IPS-15b (cell line): ENCODE results near the gene VAT1L.

Source experiments
- H3K27me3 ChIP-seq: one replicate; pipeline ENCODE4 v1.6.1; 2013; ENCODE audit warnings: low read length; ENCODE audit not compliant: control insufficient read depth, insufficient read depth
- H3K36me3 ChIP-seq: one replicate; pipeline ENCODE4 v1.6.1; 2013; ENCODE audit warnings: low read length; ENCODE audit not compliant: control insufficient read depth, insufficient read depth
- H3K4me1 ChIP-seq: one replicate; pipeline ENCODE4 v1.6.1; 2013; ENCODE audit warnings: mild to moderate bottlenecking, low read length; ENCODE audit not compliant: control insufficient read depth, insufficient read depth
- H3K4me3 ChIP-seq: one replicate; pipeline ENCODE4 v1.5.1; 2013; ENCODE audit warnings: low read depth, low read length
- H3K9ac ChIP-seq: one replicate; pipeline ENCODE4 v1.6.1; 2013; ENCODE audit warnings: low read depth, mild to moderate bottlenecking, low read length
- H3K9me3 ChIP-seq: one replicate; pipeline ENCODE4 v1.6.1; 2013; ENCODE audit warnings: mild to moderate bottlenecking, low read length; ENCODE audit not compliant: control insufficient read depth, insufficient read depth

Gene VAT1L, protein sequence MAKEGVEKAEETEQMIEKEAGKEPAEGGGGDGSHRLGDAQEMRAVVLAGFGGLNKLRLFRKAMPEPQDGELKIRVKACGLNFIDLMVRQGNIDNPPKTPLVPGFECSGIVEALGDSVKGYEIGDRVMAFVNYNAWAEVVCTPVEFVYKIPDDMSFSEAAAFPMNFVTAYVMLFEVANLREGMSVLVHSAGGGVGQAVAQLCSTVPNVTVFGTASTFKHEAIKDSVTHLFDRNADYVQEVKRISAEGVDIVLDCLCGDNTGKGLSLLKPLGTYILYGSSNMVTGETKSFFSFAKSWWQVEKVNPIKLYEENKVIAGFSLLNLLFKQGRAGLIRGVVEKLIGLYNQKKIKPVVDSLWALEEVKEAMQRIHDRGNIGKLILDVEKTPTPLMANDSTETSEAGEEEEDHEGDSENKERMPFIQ

DNA sequence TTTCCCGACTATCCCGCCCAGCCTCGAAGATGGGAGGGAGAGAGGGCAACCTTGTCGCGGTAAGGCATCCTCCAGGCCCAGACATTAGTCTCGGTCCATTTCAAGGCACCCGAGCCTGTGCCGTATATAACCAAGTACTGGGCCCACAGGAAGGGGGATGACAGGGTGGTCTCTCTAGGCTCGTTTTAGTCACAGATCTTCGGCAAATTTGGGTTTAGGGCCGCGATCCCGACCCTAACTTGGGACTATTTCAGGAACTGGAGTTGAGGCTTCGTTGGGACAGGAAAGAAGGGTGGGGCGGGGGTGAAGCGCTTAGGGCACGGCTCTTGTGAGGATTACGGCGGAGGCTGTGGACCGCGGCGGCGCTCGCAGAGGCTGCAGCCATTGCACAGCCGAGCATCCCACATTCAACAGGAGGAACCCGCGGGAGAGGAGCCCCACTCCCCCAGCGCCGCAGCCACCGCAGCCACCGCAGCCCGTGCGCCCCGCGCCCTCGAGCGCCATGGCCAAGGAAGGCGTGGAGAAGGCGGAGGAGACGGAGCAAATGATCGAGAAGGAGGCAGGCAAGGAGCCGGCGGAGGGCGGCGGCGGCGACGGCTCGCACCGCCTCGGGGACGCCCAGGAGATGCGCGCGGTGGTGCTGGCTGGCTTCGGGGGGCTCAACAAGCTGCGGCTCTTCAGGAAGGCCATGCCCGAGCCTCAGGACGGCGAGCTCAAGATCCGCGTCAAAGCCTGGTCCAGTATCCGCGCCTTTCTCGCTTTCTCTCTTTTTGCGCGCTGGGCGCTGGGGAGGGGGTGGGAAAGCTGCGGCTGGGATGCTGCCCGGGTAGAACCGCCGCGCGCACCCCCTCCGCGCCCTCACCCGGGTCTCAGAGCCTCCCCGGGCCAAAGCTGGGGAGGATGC is at the start of gene VAT1L:
TSS of gene VAT1L (plus strand) at position 384 of the 904 bp plus-strand sequence. CDS start at position 503, 119 bp downstream.
- Histone ChIP-seq H3K27me3 (peaks cover 34% of the 10 kb centered on the region), H3K36me3 (no peaks in the 10 kb centered on the region), H3K9ac (no peak within 1 kb of the TSS), H3K4me3 (peak within 1 kb of the TSS; percentile 76), H3K9me3 (no peaks in the 10 kb centered on the region), H3K4me1 (peaks cover 7% of the 10 kb centered on the region)

GRCh38 chr16:77738706-77739558 is 49.4 kb upstream of the VAT1L start:
- H3K4me1 ChIP-seq: no peaks in the 10 kb centered on the region
- no peak overlapping the region for H3K9ac ChIP-seq
- no peaks in the 10 kb centered on the region for H3K9me3 ChIP-seq
- no peak overlapping the region for H3K4me3 ChIP-seq
- no peaks in the 10 kb centered on the region for H3K36me3 ChIP-seq
- no peaks in the 10 kb centered on the region for H3K27me3 ChIP-seq

- Histone ChIP-seq H3K27me3 (no peaks in the 10 kb centered on the region), H3K4me1 (no peaks in the 10 kb centered on the region), H3K9ac (no peak overlapping the region), H3K4me3 (no peak overlapping the region), H3K9me3 (no peaks in the 10 kb centered on the region), H3K36me3 (no peaks in the 10 kb centered on the region)
Measured at GRCh38 chr16:77739559-77739892, 48.8 kb upstream of the VAT1L start.

DNA sequence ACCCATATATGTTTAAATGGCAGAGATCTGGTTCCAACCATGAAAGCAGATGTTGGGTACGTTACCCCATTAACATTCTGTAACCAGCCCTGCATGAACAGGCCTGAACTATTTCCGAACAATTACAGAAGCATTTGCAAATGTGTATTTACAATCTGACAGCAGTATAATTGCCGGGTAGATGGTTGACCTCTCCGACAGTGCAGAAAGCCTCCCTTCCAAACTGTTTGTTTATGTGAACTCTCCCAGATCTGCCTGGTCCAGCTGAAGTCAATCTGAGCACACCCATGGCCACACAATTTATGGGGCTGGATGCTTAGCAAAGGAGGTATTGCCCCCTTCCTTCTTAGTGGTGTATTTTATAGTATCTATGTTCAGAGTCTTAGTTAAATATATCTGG is 44.2 kb upstream of the VAT1L start:
- Histone ChIP-seq H3K36me3 (no peaks in the 10 kb centered on the region), H3K4me3 (no peak overlapping the region), H3K9ac (no peak overlapping the region), H3K27me3 (no peaks in the 10 kb centered on the region), H3K9me3 (no peaks in the 10 kb centered on the region), H3K4me1 (no peaks in the 10 kb centered on the region)

DNA sequence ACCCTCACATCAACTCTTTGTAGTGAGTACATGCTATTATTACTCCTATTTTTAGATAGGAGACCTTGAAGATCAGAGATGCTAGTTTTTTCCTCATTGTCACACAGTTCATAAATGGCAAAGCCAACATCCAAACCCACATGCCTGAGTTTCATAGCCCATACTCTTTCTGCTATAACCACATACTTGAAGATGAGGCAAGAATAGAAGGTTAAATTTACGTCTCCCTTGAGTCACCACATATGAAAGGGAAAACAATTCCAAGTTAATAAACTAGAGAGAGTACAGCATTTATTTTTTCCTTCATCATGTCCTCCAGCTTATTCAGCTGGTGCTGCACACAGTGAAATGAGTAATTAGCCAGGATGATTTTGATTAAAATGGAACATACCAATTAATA is 42.4 kb upstream of the VAT1L start:
- Histone ChIP-seq H3K4me3 (no peak overlapping the region), H3K27me3 (no peaks in the 10 kb centered on the region), H3K4me1 (no peaks in the 10 kb centered on the region), H3K36me3 (no peaks in the 10 kb centered on the region), H3K9ac (no peak overlapping the region), H3K9me3 (no peaks in the 10 kb centered on the region)

DNA sequence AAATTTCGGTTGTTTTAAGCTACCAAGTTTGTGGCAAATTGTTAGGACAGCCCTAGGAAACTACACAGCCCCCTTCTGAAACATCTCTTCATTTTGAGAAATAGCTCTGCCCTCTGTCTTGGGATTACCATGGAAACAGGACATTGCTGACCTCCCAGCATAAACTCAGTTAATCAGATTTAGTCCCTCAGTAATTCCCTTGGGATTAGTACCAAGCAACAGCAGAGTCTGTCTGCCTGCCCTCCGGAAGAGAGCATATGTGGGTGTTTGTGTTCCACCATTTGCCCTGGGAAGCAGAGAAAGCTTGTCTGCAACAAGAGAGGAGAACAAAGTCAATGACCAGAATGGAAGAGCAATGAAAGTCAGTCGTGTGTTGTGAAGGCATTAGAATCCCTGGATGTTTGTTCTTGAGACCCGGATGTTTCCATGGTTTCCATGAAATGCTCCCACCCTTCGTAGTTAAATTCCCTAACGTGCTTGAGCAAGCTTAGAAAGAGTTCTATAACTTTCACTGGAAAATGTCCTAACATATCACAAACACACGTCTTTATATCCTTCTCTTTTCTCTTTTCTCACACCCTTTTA is 39.9 kb upstream of the VAT1L start:
- Histone ChIP-seq H3K4me3 (no peak overlapping the region), H3K27me3 (no peaks in the 10 kb centered on the region), H3K9ac (no peak overlapping the region), H3K9me3 (no peaks in the 10 kb centered on the region), H3K4me1 (no peaks in the 10 kb centered on the region), H3K36me3 (no peaks in the 10 kb centered on the region)

DNA sequence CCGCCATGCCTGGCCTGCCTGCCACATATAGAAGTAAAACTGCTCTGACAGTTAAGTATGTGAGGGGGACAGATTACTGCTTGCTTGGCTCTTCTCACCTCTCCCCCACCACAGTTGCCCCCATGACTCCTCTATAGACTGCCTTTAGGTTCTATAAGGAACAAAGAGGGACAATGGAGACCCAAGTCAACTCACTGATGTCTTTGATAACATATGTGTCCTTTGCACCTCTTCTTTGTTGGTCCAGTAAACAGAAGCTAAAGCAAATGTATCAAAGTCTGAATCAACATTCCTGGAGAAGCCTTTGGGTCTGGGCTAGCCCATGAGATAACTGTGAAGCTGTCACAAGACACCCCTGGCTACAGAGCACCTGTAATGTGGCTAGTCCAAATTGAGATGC is 38.9 kb upstream of the VAT1L start:
- Histone ChIP-seq H3K36me3 (no peaks in the 10 kb centered on the region), H3K4me3 (no peak overlapping the region), H3K4me1 (no peaks in the 10 kb centered on the region), H3K27me3 (no peaks in the 10 kb centered on the region), H3K9me3 (no peaks in the 10 kb centered on the region), H3K9ac (no peak overlapping the region)

GRCh38 chr16:77758046-77758445 is 30.3 kb upstream of the VAT1L start:
- no peak overlapping the region for H3K9ac ChIP-seq
- H3K36me3 ChIP-seq: no peaks in the 10 kb centered on the region
- H3K4me3 ChIP-seq: no peak overlapping the region
- H3K9me3 ChIP-seq: no peaks in the 10 kb centered on the region
- no peaks in the 10 kb centered on the region for H3K27me3 ChIP-seq
- H3K4me1 ChIP-seq: no peaks in the 10 kb centered on the region

DNA sequence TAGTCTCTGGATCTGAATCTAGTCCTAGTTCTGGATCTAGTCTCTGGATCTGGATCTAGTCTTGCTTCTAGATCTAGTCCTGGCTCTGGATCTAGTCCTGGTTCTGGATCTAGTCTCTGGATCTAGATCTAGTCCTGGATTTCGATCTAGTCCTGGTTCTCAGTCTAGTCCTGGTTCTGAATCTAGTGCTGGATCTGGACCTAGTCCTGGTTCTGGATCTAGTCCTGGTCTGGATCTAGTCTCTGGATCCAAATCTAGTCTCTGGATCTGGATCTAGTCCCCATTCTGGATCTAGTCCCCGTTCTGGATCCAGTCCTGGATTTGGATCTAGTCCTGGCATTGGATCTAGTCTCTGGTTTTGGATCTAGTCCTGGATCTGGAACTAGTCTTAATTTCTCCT is 29.9 kb upstream of the VAT1L start:
- Histone ChIP-seq H3K36me3 (no peaks in the 10 kb centered on the region), H3K4me3 (no peak overlapping the region), H3K9ac (no peak overlapping the region), H3K4me1 (no peaks in the 10 kb centered on the region), H3K9me3 (no peaks in the 10 kb centered on the region), H3K27me3 (no peaks in the 10 kb centered on the region)

GRCh38 chr16:77759201-77759600 is 29.2 kb upstream of the VAT1L start:
- Histone ChIP-seq H3K4me1 (no peaks in the 10 kb centered on the region), H3K9me3 (no peaks in the 10 kb centered on the region), H3K9ac (no peak overlapping the region), H3K27me3 (no peaks in the 10 kb centered on the region), H3K4me3 (no peak overlapping the region), H3K36me3 (no peaks in the 10 kb centered on the region)

DNA sequence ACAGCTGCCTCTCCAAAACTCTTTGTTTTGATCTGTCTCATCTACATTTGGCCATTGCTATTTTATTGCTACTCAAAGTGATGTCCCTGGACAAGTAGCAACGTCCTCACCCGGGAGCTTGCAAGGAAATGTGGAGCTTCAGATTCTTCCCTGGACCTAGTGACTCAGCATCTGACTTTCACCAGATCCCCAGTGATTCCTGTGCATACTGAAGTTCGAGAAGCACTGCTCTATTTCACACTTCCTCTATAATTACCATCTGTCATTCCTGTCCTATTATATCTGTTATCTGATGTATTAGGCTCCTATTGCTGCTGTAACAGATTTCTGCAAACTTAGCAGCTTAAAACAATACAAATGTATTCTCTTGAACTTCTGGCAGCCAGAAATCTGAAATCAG is 28.5 kb upstream of the VAT1L start:
- Histone ChIP-seq H3K4me3 (no peak overlapping the region), H3K36me3 (no peaks in the 10 kb centered on the region), H3K9me3 (no peaks in the 10 kb centered on the region), H3K9ac (no peak overlapping the region), H3K4me1 (no peaks in the 10 kb centered on the region), H3K27me3 (no peaks in the 10 kb centered on the region)
